ENCODE results near the gene PPP1R8.

DNA sequence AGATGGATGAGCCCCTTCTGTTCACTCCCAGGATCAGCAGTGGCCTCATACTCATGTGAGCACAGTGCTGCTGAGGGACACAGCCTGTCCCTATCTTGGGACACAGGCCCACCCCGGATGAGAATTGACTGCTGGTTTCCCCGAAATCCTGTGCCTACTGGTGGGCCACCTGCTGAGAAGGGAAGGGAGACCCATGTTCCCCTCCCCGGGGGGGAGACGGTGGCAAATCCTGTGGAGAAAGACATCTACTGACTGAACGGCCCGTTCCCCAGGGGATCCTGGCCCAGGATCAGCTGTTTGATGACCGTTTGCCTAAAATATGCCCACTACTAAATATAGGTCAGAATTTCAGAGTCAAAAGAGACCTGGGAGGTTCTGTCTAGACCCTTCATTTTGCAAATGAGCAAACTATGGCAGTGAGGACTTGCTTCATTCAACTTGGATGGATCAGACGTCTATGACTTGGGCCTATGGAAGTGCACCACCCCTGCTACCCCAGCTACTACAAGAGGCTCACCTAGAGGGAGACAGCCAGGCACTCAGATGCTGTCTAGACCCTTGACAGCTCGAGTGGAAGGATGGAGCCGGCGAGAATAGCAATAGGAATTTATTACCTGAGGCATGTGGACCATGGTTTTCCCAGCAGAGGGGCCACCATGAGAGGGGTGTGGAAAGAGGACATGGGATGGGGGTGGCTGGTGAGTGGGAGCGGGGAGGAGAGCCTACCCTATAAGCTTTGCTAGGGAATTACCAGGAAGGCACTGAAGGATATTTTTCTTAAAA is 26.2 kb downstream of the PPP1R8 start:
- TF ChIP-seq EP300 (IDR thresholded peaks at IDR 0.05; ENCODE audit: low read depth), result no peak
- no peak for TF ChIP-seq CTCF (IDR thresholded peaks at IDR 0.05)
